T-helper 2 cell (primary cell): ENCODE data around the gene RREB1.
A peak's percentile ranks its signal among the peaks of the same experiment; 100 is the strongest.

ENCODE experiments used
- DNase-seq, 5 experiments: peaks; one replicate each; pipeline versions ENCODE4 v3.0.0 to v3.0.0-alpha.2; 2012 to 2022

RREB1 gene

GRCh38 chr6:7196019-7196402 lies 88.2 kb downstream of the RREB1 start:
- peak in 1 of 5 experiments; percentile 19 for DNase-seq

- DNase-seq, result no peak
These were observed 89.0 kb downstream of the RREB1 start for GRCh38 chr6:7196685-7197283.

DNA sequence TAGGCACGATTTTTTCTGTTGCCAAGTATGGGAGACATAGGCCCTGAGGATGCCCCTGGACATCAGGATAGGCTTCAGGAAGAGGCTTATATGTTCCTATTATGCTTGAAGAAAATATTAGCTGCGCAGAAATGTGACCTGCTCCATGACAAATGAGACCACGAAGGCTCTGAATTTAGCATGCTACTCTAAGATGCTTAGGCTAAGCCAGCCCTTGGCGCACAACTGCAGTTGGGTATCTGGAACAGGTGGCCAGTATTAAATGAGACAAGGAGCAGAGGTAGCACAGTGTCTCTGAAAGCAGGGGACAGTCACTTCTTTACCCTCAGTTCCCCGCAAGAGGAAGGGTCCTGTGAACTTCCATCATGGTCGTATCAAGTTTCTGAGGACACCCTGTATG lies 90.0 kb downstream of the RREB1 start:
- no peak for DNase-seq

GRCh38 chr6:7198833-7199800 lies 91.4 kb downstream of the RREB1 start:
- DNase-seq, result no peak

DNA sequence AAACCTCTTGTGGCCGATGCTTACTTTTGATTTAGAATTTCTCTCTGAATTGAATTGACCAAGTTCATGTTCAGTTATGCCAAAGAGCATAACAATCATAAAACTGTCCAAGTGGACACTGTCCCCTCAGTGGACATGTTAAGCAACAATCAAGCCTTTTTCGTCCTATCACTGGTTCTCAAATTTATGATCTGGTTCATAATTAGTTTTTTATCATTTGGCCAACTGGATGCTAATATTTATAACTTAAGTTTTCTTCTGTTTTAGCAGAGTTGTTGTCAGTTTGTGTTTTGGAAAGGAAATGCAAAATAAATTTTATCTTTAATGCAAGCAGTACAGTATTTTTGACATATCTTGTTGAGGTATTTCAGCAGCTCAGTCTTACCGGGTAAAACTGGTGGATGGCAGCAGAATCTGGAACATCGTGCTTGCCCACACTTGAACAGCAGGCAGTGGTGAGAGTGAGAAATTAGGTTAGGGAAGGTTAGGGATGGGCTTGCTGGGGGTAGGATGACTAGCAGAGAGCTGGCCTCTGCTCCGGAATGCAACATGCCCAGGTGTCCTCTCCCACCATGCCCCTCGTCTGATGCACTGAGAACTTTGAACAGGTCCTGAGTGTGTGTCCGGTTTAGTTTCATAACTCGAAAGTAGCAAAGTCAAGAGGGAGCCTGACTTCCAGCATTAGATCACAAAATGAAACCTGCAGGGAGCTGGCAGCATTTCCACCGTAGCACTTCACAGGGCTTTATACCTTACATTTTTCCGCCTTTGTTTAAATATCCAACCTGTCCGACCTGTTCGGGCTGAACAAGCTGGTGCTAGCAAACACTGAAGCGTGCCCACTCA lies 93.1 kb downstream of the RREB1 start:
- no peak for DNase-seq

- no peak for DNase-seq
These were observed 93.6 kb downstream of the RREB1 start for GRCh38 chr6:7201444-7201731.

GRCh38 chr6:7201732-7202541 lies 94.2 kb downstream of the RREB1 start:
- no peak for DNase-seq

GRCh38 chr6:7202950-7203349 lies 95.2 kb downstream of the RREB1 start:
- no peak for DNase-seq

DNA sequence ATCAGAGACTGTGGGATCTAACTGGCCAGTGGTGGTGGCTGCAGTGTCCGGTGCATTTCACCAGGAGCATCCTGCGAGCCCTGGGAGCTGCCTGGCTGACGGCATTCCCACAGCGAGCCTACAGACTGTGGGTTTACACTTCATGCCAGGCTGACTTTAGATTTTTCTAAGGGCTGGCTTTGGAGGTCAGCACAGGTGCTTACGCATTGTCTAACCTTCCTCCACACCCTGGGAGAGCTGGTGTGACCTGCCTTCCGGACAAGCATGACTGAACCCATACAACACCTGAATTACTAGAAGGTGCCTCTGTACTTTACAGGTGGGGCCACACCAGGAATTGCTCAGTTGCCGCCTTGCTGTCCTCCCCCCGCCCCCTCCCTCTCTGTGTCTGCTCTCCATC lies 96.2 kb downstream of the RREB1 start:
- no peak for DNase-seq

DNA sequence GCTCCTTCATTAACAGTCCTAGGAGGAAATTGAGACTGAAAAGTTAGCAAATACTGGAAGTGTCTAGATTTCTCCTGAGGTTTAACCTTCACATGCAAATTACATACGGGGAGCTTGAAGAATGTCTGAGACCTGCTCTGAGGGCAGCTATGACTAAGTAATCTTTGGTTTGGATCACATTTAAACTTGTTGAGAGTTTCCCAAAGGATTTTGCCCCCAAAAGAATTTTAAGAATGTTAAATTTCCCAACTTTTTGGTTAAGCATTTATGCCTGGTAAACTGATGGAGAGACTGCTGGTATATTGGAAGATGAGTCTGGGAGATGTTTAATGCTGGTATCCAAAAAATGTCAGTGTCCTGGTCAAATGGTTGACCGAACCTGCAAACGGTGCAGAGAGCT lies 97.0 kb downstream of the RREB1 start:
- DNase-seq, result no peak

DNA sequence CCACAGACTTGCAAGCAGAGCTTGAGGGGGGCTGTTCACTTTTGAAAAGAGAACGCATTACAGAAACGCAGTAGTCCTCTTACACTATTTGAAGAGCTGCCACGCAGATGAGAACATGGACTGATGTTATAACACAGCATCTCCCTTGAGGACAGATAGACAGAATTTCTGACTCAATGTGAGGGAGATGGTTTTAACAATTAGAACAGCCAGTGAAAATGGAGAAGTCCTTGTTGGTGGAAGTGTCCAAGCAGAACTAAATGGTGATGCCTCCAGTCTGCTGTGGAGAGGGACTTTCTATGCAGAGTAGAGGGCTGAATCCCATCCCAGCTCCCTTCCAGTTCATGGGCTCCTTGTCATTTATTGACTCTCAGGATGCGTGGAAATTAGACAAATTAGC lies 100.0 kb downstream of the RREB1 start:
- DNase-seq, result no peak

DNA sequence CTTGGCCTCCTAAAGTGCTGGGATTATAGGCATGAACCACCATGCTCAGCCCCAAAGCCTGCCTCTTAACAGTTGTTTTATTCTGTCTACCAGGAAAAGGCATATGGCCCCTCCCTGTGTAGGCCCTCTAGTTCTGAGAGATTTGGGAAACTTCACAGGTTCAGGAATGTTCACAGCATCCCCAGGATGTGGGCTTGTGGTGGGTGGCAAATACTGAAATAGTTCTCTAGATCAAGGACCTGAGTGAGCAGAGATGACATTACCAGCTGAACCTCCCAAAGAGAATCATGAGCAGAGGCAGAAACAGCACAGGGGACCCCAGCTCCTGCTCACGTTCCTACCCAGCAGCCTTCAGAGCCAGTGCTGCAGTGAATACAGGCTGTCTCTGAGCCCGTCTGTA lies 105.7 kb downstream of the RREB1 start:
- no peak for DNase-seq

DNA sequence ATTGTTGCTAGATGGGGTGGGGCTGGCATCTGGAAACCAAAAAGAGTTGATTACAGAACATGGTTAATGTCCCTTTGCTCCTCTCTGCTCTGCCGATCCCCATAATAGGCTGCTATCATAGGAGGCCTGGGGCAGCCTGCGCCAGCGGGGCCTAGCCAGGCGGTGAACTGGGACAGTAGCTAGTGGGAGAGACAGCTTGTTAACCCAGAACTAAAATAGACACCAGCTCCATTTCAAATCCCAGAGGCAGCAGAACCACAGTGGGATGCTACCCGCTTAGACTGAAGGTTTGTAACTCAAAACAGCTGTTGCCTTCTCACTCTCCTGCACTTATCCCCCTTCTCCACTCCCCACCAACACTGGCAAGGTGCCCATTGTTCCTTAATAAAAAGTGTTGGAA lies 106.7 kb downstream of the RREB1 start:
- no peak for DNase-seq

GRCh38 chr6:7215131-7215530 lies 107.4 kb downstream of the RREB1 start:
- DNase-seq, result no peak

- DNase-seq, result peak in 1 of 5 experiments; percentile 9
These were observed 108.1 kb downstream of the RREB1 start for GRCh38 chr6:7215798-7216231.

- no peak for DNase-seq
These were observed 109.3 kb downstream of the RREB1 start for GRCh38 chr6:7216941-7217621.

GRCh38 chr6:7218406-7218988 lies 110.7 kb downstream of the RREB1 start:
- DNase-seq, result no peak

- no peak for DNase-seq
These were observed 111.5 kb downstream of the RREB1 start for GRCh38 chr6:7219310-7219709.

- no peak for DNase-seq
These were observed 114.4 kb downstream of the RREB1 start for GRCh38 chr6:7222197-7222596.

GRCh38 chr6:7224731-7225130 lies 117.0 kb downstream of the RREB1 start:
- no peak for DNase-seq

- no peak for DNase-seq
These were observed 121.1 kb downstream of the RREB1 start for GRCh38 chr6:7228662-7229375.
